ENCODE data around the gene LRIG2. TPM values are rescaled to one million over a fixed set of nuclear protein-coding genes. Genes with fewer than 3 reads are reported as not detected.
"Not testable (repeated sequence)": the region's sequence is repeated elsewhere in the genome, so short reads cannot be mapped to it uniquely, and the experiment has no call there.

Gene LRIG2, protein sequence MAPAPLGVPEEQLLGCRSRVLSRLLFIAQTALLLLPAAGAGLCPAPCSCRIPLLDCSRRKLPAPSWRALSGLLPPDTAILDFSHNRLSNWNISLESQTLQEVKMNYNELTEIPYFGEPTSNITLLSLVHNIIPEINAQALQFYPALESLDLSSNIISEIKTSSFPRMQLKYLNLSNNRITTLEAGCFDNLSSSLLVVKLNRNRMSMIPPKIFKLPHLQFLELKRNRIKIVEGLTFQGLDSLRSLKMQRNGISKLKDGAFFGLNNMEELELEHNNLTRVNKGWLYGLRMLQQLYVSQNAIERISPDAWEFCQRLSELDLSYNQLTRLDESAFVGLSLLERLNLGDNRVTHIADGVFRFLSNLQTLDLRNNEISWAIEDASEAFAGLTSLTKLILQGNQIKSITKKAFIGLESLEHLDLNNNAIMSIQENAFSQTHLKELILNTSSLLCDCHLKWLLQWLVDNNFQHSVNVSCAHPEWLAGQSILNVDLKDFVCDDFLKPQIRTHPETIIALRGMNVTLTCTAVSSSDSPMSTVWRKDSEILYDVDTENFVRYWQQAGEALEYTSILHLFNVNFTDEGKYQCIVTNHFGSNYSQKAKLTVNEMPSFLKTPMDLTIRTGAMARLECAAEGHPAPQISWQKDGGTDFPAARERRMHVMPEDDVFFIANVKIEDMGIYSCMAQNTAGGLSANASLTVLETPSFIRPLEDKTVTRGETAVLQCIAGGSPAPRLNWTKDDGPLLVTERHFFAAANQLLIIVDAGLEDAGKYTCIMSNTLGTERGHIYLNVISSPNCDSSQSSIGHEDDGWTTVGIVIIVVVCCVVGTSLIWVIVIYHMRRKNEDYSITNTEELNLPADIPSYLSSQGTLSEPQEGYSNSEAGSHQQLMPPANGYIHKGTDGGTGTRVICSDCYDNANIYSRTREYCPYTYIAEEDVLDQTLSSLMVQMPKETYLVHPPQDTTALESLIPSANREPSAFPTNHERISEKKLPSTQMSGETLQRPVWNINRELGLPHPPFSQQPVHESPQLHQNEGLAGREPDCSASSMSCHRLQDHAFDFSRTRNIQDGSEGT
- 11.3 TPM for total RNA-seq

DNA sequence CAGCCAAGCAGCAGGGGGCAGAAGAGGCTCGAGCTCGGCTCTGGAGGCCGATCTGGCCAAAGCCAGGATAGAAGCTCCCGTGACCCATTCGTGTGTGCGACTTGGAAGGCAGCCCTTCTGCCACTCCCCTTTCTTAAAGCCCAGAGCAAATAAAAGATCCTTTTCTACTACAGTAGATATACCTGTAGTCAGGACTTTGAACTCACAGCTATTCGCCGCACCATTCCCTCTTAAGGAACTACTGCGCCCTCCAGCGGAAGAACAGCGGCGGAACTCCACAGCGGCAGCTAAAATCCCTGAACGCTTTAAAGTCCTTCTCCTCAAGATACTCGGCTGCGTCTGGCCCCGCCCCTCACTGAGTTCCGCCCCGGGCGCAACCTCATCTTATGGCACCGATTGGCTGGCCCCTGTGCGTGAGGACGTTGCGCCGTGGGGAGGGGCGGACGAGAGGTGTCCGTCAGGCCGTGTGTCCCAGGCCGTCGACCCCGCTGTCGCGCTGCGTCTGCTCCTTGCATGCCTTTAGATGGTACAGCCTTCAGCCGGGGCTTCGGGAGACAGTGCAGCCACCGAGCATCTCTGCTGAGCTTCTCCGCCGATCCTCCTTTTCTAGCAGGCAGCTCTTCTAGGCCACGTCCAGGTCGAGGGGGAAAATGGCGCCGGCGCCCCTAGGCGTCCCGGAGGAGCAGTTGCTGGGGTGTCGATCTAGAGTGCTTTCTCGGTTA is at the start of gene LRIG2:
Gene LRIG2, plus strand, starts transcription at position 442 of the 722 bp plus-strand sequence. Its CDS starts 209 bp downstream, at position 651.
- DNase-seq (ENCODE audit: low read depth in 2 of 3, low spot score in 2 of 3), result peak; percentile 89 to 99 (median 97)

DNA sequence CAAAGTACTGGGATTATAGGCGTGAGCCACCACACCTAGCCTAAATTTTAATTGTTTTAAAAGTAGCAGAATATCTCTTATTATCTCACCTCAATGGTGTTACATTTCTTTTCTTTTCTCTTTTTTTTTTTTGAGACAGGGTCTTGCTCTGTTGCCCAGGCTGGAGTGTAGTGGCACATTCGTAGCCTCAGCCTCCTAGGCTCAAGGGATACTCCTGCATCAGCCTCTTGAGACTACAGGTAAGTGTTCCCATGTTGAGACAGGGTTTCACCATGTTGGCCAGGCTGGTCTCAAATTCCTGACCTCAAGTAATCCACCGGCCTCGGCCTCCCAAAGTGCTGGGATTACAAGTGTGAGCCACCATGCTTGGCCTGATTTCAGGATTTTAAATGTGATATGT is 49.7 kb upstream of the LRIG2 start:
- not testable (repeated sequence) for DNase-seq (ENCODE audit: low read depth in 2 of 3, low spot score in 2 of 3)

DNA sequence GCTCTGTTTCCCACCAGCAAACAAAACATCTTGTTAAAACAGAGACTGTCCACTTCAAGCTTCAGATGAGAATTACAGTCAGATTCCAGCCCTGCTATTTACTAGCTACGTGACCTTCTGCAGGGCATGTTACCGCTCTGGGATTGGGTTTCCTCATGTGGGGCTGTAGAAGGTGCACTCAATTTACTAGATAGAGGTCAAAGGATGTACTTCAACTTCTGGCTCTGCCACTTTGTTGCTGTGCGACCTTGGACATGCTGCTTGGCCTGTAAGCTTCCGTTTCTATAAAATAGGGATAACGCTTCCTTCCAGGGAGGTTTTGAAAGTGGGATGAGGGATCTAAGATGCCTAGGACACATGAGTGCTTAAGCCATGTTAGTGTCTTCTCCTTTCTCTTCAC is 46.0 kb upstream of the LRIG2 start:
- no peak for DNase-seq (ENCODE audit: low read depth in 2 of 3, low spot score in 2 of 3)

DNA sequence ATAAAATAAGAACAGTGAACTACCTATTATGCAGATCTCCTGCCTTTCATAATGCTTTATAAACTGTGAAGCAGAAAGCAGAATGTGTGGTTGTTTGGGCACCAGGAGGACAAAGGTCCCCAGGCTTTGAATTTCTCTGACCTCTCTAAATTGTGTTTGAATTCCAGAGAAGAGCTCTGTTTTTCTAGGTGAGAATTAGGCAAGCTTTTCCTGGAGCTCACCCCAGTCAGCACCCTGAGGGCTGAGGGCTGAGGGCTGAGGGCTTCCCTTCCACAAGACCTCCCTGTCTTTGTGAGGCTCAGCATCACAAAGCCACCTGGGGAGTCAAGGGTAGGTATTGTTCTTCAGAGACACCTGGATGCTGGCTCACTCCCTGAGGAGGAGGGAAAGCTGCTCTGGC is 45.5 kb upstream of the LRIG2 start:
- no peak for DNase-seq (ENCODE audit: low read depth in 2 of 3, low spot score in 2 of 3)

DNA sequence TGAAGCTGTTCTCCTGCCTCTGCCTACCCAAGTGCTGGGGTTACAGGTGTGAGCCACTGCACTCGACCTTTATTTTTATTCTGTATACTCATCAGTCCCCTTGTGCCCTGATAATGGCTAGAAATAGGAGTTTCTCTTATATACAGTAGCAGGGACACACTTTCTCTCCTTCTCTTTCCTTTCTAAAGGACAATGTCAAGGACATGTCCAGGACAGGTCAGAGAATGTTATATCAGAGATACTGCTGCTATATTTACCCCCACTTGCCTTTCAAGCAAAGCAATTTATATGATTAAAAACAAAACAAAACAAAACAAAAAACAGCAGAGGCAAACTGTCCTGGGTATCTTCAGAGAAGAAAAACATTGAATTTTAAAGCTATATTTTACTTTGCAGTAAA is 43.2 kb upstream of the LRIG2 start:
- no peak for DNase-seq (ENCODE audit: low read depth in 2 of 3, low spot score in 2 of 3)

DNA sequence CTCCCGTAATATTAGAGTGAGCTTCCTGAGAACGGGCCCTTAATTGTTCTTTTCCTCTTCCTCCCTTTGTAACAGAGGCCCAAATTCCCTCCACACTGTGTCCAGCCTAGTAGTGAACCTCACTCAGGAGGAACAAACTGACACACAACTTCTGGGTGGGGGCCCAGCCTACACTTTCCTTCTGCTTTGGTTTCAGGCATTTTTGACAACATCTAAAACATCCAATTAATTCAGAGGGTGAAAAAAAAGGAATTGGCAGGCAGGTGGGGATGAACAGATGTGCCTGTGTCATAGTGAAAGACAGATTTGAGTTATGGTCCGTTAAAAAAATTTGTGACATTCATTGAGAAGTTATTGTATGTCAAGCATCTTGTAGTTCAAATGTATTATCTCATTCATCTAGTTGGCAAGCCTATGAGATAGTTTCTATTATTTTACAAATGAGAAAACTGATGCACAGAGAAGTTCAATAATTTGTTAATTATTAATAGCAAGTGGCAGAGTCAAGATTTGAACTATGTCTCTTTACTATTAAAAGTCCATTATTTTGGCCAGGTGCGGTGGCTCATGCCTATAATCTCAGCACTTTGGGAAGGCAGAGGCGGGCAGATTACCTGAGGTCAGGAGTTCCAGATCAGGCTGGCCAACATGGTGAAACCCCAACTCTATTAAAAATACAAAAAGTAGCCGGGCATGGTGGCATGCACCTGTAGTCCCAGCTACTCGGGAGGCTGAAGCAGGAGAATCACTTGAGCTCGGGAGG is 41.6 kb upstream of the LRIG2 start:
- DNase-seq (ENCODE audit: low read depth in 2 of 3, low spot score in 2 of 3), result no peak

DNA sequence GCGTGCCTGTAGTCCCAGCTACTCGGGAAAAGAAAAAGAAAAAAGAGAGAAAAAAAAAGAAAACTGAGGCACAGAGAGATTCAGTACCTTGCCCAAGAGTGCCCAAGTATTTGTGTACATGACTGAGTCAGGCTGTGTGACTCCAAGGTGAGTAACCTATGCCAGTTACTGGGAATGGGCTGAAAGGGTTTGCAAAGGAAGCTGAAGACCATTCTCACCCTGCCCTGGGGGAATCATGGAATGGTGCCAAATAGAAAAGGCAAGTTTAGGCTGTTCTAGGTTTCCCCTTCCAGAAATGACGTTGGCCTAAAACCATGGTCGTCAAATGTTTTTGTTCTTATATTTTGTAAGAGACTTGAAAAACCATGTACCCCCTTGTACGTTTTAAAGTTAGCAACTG is 37.9 kb upstream of the LRIG2 start:
- DNase-seq (ENCODE audit: low read depth in 2 of 3, low spot score in 2 of 3), result no peak

DNA sequence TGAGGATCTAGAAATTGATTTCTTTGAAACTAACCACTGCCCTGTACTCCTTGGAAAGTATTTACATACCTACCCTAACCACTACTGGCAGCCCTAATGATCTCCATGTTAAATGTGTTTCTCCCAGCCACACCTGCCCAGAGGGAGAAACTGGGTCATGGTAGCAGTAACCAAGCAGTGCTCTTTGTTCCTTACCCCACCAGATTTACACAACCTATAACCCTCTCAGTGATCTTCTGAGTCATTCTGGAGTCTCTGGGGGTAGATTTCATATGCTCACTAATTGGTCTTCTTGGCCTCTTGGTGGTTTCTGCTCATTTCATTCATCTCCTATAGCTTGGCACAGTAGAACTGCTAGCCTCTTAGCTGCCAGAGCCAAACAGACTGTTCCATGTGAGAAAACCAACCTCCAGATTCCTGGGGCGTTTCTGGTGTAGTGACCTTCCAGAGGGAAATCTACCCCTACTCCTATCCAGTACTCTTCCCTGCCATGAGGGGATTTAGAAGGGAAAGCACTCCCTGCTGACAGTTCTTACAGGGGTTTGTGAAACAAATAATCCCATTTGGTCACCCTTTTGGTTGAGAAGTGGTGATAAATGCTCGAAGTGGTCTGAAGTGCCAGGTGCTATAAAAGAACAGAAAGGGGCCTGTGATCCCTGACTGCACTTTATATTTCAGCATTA is 36.2 kb upstream of the LRIG2 start:
- no peak for DNase-seq (ENCODE audit: low read depth in 2 of 3, low spot score in 2 of 3)

DNA sequence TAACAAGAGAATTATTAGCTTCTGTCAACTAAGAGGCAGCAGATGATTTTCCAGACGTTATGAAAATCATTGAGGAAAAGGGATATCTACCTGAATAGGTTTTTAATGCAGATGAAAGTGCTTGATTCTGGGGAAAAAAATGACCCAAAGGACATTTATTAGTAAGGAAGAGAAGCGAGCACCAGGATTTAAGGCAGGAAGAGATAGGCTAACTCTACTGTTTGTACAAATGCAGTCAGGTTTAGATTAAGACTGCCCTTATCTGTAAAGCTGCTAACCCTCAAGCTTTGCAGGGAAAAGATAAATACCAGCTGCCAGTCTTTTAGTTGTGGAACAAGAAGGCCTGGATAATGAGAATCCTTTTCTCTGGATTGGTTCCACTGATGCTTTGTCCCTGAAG is 33.0 kb upstream of the LRIG2 start:
- DNase-seq (ENCODE audit: low read depth in 2 of 3, low spot score in 2 of 3), result no peak

DNA sequence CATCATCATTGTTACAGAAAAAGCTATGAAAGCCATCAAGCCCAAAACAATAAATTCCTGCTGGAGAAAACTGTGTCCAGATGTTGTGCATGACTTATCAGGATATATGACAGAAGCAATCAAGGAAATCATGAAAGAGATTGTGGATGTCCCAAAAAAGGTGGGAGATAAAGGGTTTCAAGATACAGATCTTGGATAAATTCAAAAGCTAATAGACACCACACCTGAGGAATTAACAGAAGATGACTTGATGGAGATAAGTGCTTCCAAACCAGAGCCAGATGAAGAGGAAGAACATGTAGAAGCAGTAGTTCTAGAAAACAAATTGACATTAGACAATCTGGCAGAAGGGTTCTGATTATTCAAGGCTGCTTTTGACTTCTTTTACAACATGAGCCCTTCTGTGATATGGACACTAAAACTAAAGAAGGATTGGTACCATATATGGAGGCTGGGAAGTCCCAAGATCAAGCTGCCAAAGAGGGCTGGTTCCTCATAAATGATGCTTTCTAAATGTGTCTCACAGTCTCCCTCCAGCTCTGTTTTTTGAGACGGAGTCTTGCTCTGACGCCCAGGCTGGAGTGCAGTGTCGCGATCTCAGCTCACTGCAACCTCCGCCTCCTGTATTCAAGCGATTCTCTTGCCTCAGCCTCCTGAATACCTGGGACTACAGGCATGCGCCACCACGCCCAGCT is 32.1 kb upstream of the LRIG2 start:
- DNase-seq (ENCODE audit: low read depth in 2 of 3, low spot score in 2 of 3), result no peak

DNA sequence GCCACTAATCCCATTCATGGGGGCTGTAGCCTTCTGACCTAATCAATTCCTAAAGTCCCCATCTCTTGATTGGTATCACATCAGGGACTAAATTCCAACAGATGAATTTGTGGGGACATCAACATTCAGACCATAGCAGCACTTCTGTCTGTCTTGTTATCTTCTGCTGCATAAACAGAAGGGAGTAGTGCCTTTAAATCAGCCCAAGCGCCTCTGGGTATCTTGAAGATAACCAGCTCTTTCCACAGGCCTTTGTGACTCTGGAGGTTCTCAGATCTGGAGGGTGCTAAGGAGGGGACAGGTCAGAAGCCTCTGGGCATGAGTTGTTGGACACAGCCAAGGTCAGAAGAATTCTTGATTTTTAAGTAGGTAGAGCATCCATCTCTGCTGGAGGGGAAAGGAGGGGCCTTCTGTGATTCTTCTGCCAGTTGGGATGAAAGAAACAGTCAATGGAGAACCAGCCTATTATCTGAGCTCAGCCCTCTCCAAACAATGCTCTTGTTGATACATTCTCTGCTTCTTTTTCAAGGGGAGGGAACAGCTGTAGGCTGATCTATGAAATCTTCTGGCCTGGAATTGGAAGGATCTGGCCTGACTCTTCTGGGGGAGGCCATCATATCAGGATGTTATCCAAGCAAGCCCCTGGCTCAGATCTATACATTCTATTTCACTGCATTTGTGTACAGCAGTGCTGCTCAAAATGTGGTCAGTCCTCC is 31.3 kb upstream of the LRIG2 start:
- no peak for DNase-seq (ENCODE audit: low read depth in 2 of 3, low spot score in 2 of 3)

DNA sequence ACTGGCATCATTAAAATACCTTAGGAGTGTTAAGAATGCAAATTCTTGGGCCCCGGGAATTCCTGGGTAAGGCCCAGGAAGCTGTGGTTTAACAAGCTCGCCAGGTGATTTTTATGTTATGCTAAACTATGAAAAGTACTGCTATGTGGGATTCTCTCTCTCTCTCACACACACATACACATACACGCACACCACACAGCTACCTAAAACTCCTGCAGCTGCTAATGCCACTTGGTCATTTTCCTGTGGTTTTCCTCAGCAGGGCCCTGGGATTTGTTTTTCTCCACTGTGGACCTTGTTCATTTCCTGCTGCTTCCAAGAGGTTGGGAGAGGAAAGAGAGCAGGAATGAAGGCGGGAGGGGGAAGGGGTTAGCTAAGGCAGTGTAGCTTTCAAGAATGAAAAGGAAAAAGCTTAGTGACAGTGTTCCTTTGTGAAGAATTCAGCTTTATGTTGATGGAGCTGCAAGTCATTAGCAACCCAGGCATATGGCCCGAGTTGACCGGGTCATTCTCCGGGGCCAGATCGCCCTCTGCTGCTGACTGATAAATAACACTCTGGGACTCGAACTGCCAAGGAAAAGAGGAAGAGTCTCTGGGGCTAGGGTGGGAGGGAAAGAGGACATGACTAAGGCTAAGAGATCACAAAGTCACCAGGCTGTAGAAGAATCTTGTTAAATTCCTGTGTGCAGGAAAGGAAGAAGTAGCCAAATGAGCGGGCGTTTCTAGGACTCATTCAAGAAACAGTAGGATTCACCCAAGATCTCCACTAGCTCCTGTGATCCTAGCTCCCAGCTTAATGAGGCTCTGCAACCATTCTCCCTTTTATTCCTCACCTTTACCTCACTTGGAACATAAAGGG is 30.5 kb upstream of the LRIG2 start:
- DNase-seq (ENCODE audit: low read depth in 2 of 3, low spot score in 2 of 3), result peak in 2 of 3 donors; percentile 77 to 85

DNA sequence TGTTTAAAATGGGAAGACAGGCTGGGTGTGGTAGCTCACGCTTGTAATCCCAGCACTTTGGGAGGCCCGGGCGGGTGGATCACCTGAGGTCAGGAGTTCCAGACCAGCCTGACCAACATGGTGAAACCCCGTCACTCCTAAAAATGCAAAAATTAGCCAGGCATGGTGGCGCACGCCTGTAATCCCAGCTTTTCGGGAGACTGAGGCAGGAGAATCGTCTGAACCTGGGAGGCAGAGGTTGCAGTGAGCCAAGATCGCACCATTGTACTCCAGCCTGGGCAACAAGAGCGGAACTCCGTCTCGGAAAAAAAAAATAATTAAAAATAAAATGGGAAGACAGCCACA is 29.9 kb upstream of the LRIG2 start:
- not testable (repeated sequence) for DNase-seq (ENCODE audit: low read depth in 2 of 3, low spot score in 2 of 3)

DNA sequence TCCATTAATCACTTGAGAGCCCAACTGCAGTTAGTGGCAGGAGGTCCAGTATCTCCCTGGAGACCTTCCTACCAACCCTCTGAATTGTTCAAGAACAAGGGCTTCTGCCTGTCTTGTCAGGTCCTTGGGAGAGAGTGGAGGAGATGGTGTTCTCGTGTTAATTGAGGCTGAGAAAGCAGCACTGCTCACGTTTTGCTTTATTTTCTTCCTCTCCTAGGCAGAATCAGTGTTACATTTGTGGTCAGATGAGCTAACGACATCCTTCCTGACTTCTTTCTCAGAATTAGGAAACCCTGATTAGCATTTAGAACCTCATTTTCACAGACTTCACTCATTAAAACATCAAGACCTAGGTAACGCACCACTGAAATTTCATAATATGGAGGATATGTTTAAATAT is 26.4 kb upstream of the LRIG2 start:
- peak in 1 of 3 donors; percentile 20 for DNase-seq (ENCODE audit: low read depth in 2 of 3, low spot score in 2 of 3)

DNA sequence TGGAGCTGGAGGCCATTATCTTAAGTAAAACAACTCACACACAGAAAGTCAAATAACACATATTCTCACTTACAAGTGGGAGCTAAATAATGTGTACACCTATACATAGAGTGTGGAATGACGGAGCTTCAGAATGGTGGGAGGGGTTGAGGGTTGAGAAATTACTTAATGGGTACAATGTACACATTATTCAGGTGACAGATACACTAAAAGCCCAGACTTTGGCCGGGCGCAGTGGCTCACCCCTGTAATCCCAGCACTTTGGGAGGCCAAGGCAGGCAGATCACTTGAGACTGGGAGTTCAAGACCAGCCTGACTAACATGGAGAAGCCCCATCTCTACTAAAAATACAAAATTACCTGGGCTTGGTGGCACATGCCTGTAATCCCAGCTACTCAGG is 24.9 kb upstream of the LRIG2 start:
- DNase-seq (ENCODE audit: low read depth in 2 of 3, low spot score in 2 of 3), result no peak

DNA sequence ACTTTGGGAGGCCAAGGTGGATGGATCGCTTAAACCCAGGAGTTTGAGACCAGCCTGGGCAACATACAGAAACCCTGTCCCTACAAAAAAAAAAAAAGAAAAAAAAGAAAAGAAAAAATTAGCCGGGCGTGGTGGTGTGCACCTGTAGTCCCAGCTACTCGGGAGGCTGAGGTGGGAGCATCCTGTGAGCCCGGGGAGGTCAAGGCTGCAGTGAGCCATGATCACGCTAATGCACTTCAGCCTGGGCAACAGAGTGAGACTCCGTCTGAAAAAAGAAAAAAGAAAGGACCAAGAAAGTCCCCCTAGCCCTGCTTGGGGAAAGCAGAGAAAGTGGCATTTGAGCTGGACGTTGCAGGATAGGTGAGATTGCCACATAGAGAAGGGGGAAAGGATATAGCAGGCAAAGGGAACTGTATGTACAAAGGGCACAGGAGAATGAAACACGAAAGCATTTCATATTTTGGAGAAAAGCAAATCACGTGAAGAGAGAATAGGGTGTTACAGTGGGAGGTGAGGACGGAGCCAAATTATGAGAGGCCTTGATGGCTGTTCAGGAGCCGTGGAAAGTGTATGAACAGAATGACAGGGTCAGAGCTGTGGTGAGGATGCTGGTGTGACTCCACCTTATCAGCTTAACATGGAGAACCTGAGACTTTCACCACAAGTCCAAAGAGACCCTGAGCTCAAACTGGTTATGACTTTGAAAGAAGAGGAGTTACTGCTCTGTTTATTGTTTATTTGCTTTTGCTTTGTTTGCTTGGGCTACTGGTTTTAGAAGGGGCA is 19.5 kb upstream of the LRIG2 start:
- no peak for DNase-seq (ENCODE audit: low read depth in 2 of 3, low spot score in 2 of 3)

DNA sequence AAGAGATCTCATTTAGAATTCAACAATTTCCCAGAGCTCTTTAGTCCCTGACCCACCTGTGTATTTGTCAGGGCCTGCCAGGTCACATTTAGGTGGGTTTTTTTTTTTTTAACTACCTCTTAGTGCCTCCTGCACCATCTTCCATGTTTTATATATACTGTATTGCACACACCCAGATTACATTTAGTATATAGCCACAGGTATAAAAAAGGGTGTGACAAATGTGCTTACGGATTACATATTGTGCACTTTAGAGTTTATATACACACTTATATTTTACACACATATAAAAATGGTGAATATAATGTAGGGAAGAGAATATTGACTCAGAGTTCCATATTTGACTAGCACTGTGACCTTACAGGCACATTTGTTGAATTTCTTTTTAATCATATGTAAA is 17.4 kb upstream of the LRIG2 start:
- DNase-seq (ENCODE audit: low read depth in 2 of 3, low spot score in 2 of 3), result no peak
